SK-N-DZ (cell line): ENCODE data around the gene METTL26.

Experiments
- DNase-seq: peaks from one replicate; pipeline ENCODE4 v3.0.0-alpha.2; 2015; ENCODE audit warnings: low spot score

The METTL26 gene

DNA sequence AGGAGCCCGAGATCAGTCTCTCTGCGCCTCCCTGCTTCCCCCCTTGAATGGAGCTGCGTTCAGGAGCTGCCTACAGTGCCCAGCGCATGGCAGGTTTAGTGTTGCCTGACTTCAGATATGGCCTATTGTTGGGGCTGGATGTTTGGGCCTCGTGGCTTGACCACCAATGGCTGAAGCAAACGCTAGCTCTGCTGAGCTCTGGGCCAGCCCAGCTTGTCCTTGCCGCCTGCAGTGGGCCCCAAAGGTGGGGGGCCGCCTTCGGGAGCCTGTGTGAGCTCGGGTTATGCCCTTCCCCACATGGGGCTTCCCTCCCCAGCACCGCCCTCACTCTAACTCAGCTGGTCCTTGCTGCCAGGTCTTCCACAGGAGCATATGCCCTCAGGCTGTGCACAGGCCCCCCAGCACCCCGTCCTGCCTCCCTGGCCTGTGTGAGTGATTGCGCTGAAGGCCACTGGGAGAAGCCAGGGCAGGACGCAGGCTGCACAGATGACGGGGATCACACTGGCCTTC, 2.0 kb upstream of the METTL26 start:
- DNase-seq = peak; percentile 64

DNA sequence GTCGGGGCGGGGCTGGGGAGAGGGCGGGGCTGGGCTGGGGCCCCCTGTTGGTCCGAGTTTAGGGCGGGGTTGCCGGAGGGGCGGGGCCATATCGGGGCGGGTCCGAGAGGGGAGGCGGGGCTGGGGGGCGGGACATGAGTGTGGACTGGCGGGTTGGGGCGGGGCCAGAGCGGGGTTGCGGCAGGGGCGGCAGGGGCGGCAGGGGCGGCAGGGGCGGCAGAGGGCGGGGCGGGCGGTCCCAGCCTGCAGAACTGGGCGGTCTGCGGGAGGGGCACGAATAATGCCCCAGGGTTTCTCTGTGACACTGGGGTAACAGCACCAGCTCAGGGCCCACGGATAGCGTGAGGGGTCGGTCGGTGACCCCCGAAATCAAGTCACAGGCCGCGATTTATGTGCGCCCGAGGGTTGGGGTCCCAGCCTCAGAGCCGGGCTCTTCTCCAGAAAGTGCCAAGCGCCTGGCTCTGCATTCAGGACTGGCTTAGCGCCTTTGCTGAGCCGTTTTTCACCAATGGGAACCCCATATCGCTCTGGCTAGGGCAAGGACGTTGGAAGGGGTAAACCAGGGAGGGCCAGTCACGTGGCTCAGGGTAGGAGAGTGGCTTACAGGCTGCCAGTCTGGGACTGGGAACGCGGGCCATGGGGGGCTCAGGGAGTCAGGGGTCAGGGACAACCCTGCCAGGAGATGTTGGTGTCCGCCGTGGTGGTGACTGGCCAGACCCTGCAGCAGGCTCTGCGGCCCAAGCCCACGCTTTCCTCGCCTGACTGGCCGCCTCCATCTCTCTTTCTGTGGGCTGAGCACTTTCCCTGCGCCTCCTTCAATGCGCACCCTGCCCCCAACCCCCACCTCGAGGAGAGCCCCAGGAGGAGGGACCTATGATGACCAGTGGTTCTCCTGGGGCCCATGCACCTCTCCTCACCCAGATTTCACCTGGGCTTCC, 1.2 kb upstream of the METTL26 start:
- peak; percentile 78 for DNase-seq

DNA sequence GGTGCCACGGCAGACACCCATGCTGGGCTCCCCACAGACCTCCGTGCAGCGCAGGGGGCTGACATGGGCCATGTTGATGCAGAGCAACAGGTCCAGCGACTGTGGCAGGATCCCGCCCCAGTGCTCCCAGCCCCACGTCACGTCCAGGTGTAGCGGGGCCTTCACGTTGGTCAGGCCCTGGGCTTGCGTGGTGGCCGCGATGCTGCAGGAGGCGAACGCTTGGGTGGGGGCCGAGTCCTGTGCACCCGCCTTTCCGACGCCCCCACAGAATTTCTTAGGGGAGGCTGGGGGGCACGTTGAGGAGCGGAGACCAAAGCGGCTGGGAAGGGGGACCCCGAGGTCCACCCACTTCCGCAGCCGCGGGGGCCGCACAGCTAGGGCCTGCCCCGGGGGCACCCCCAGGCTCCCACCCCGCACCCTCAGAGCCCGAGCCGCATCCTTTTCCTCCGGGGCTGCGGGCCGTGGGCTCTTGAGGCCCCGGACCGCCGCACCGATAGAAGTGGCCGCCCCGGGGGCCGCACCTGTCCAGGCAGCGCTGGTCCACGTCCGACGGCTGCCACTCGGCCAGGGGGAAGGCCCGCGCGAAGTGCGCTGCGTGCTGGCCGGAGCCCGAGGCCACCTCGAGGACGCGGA, 416 bp downstream of the METTL26 start:
- DNase-seq = no peak

DNA sequence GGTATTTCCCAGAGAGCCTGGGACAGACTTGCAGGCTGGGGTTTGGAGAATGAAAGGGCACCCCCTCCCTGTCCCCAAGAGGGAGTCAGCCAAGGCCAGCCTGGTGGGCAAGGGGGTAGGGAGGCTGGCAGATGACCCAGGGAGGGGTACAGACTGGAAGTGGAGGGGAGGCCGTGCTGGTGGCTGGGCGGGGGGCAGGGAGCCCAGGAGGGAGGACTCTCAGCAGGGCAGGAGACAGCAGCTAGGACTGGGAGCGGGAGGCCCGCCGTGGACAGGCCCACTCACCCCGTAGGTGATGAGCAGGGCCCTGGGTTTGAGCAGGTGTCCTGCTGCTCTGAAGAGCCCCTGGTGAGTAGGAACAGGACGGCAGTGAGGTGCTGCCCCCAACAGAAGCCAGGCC, 1.1 kb downstream of the METTL26 start:
- DNase-seq = no peak

DNA sequence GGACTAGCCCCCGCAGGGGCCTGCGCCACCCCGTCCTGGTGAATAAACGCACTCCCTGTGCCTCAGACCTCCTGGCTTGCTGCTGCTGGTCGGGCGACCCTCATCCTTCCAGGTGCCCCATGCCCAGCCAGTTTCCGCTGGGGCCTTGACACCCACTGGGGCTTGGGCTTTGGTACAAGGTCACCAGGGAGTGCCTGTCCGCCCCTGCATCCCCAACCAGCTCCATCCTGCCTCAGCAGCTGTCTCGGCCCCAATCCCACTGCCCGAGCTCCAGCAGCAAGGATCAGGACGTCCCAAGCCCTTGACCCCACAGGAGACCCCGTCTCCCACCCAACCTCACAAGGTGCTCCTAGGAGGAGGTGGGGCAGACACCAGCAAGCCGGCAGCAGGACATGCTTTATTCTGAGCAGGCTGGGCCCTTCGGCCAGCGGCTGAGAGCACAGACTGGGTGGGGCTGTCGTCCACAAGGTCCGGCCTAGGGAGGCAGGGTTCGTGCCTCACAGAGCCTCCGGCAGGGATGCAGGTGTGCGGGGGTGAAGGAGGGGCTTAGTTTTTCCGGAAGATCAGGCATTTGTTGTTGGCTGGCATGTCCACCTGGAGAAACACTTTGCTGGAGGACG, 1.9 kb downstream of the METTL26 start:
- DNase-seq = no peak

DNA sequence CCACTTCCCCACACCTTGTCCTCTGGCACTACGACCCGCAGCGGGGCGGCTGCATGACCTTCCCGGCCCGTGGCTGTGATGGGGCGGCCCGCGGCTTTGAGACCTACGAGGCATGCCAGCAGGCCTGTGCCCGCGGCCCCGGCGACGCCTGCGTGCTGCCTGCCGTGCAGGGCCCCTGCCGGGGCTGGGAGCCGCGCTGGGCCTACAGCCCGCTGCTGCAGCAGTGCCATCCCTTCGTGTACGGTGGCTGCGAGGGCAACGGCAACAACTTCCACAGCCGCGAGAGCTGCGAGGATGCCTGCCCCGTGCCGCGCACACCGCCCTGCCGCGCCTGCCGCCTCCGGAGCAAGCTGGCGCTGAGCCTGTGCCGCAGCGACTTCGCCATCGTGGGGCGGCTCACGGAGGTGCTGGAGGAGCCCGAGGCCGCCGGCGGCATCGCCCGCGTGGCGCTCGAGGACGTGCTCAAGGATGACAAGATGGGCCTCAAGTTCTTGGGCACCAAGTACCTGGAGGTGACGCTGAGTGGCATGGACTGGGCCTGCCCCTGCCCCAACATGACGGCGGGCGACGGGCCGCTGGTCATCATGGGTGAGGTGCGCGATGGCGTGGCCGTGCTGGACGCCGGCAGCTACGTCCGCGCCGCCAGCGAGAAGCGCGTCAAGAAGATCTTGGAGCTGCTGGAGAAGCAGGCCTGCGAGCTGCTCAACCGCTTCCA, 2.6 kb downstream of the METTL26 start:
- DNase-seq = no peak

DNA sequence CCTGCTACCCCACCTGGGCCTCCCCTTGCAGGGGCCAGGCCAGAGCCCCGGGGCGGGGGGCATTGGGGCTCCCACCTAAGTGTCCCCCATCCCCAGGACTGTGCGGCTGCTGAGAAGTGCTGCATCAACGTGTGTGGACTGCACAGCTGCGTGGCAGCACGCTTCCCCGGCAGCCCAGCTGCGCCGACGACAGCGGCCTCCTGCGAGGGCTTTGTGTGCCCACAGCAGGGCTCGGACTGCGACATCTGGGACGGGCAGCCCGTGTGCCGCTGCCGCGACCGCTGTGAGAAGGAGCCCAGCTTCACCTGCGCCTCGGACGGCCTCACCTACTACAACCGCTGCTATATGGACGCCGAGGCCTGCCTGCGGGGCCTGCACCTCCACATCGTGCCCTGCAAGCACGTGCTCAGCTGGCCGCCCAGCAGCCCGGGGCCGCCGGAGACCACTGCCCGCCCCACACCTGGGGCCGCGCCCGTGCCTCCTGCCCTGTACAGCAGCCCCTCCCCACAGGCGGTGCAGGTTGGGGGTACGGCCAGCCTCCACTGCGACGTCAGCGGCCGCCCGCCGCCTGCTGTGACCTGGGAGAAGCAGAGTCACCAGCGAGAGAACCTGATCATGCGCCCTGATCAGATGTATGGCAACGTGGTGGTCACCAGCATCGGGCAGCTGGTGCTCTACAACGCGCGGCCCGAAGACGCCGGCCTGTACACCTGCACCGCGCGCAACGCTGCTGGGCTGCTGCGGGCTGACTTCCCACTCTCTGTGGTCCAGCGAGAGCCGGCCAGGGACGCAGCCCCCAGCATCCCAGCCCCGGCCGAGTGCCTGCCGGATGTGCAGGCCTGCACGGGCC, 3.4 kb downstream of the METTL26 start:
- DNase-seq = no peak

DNA sequence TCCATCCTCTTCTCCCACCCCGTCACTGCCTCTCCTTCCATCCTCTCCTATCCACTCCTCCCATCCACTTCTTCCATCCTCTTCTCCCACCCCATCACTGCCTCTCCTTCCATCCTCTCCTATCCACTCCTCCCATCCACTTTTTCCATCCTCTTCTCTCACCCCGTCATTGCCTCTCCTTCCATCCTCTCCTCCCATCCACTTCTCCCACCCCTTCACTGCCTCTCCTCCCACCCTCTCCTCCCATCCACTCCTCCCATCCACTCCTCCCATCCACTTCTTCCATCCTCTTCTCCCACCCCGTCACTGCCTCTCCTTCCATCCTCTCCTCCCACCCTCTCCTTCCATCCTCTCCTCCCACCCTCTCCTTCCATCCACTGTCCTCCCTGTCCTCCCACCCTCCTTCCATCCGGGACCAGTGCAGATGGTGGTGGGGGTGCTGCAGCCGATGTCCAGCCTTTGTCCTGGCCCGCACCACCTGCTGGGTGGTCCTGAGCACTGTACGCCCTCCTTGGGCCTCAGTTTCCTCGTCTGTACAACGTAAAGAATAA, 4.2 kb downstream of the METTL26 start:
- no peak for DNase-seq

DNA sequence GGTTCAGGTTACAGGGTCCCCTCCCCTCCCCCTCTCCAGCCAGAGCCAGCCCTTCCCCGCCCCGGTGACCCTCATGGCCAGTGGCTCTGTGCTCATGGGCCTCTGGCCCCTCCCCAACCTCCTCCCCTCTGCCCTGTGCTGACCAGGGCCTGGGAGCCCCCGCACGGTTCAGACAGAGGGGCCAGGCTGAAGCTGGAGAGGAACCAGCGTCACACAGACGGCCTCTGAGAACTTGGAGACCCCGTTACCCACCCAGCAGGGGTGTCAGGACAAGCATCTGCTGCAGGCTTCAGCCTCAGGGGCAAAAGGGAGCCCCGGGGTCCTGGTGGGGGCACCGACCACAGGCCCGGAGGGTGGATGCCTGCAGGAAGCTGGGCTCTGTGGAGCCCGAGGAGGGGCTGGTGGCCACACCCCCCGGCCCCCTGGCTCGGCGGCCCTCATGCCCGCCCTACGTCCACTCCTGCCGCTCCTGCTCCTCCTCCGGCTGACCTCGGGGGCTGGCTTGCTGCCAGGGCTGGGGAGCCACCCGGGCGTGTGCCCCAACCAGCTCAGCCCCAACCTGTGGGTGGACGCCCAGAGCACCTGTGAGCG, 5.2 kb downstream of the METTL26 start, which contains the start of gene WFIKKN1:
Gene WFIKKN1, plus strand, starts transcription at position 171 of the 591 bp plus-strand sequence. Its CDS starts 269 bp downstream, at position 440.
- DNase-seq = peak; percentile 54

DNA sequence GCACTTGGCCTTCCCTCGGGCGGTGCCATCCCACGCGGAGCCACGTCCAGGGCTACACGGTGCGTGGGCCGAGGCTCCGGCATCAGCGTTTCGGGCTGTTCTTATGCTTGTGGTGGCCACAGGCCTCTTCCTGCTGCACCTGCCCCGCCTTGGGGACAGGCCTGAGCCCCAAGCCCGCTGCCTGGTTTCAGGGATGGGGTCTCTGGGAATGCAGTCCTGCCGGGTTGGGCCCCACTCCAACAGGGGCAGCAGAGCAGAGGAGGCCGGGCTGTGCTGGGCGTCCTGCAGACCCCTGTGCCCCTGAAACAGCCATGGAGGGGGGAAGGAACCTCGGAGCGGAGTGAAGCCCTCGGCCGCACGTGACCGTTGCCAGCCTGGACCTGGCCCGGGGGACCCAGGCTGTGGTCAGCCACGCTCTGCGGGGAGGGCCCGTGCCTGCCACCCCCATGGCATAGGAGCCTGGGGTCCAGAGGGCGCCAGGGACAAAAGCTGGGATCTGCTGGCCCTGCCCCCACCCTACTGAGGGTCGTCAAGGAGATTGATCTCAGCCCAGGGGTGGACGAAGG, 5.8 kb downstream of the METTL26 start:
- peak; percentile 44 for DNase-seq

DNA sequence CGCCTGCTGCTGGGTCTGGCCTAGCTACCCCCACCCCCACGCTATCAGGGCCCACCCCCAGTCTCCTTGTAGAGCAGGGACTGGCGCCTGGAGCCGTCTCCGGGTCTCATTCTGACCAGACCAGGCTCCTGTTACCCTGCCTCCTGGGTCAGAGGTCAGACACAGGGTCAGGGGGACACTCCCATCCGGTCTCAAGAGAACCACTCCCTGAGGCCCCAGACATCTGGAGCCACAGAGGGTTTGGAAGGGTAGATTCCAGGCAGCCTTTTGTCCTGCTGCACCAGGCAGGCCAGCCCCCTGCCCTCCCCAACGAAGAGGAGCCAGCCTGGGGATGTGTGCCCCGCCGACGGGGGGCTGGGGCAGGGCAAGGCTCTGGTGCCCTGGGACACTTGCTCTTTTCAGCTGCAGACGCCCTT, 6.3 kb downstream of the METTL26 start:
- no peak for DNase-seq

DNA sequence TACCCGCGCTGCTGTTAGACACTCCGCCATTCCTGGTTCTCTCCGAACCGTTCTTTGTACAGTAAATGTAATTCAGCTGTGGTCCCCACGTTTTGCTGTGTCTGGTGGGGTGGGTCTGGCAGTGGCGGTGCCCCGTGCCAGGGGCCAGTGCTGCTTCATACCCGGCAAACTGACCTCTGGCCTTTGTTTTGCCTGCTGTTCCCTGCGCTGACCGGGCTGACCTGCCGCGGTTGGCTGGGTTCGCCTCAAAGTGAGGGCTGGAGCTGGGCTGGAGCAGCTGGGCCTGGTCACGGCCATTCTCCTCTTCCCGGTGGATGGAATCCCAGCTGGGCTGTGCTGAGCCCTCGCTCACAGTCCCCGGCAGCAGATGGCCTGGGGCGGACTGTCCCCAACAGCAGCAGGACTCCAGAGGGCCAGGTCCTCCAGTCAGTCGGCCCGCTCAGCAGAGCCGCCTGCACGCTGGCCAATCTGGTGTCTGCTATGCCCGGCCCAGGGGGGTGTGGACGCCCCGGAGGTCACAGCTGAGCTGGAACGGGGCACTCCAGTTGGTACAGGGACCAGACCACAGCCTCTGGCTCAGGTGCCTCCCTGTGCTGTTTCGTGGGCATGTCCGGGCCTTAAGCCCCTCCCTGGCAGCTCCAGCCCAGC, 6.8 kb downstream of the METTL26 start:
- peak; percentile 82 for DNase-seq

DNA sequence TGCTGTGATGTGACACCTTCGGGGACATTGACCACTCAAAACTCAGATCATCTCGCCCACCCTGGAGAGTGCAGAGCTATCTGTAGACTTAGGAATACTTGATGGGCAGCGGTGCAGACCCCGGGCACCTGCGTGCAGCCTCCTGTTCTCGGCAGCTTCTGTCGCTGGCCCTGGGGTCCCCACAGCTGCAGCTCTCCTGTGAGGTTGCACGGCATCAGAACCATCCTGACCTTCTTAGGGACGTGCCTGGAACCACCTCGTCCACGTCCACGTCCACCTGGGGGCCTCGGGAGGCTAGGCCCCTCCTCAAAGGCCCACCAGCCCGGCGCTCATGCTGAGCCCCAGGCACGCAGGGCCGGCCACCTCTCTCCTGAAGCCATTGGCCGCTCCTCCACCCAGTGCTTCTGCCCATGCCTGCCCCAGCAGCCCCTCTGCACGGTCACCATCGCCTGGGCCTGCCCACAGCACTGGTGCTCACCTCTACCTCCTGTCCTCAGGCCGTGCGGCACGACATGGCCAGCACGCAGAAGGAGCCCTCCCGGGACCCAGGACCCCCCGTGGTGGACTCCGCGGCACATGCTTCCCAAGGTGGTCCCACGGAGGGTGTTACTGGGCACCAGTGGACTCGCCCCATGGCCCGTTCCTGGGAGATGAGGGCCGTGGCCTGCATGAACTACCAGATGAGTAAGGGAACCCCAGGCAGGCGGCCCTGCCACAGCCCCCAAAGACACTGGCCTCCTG, 7.6 kb downstream of the METTL26 start:
- no peak for DNase-seq

DNA sequence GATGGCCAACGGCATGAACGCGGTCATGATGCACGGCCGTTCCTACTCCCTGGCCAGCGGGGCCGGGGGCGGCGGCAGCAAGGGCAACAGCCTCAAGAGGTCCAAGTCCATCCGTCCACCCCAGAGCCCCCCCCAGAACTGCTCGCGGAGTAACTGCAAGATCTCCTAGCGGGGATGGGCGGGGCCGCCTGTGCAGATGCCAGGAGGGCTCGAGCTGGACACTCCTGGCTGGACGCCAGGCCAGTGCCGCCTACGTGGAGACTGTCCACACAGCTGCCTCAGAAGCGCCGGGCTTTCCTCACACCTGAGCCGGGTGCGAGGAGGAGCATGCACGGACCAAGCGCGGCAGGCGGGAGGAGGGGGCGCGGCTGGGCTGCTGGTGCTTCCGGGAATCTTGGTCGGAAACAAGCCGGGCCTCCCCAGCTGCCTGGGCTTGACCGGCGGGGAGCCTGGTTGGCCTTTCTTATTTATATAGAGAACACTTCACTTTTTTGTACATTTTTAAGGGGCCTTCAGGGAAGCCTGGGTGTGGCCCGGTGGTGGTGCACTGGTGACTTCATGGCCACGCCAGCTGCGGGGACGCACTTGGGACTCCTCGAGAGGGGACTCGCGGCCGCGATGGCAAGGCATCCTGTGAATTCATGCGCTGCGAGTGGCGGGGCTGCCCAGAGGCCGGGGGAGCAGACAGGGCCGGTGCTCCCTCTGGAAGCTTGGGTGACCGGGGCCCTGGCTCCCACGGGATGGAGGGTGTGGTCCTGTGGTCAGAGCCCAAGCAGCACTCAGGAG, 8.5 kb downstream of the METTL26 start:
- DNase-seq = no peak

DNA sequence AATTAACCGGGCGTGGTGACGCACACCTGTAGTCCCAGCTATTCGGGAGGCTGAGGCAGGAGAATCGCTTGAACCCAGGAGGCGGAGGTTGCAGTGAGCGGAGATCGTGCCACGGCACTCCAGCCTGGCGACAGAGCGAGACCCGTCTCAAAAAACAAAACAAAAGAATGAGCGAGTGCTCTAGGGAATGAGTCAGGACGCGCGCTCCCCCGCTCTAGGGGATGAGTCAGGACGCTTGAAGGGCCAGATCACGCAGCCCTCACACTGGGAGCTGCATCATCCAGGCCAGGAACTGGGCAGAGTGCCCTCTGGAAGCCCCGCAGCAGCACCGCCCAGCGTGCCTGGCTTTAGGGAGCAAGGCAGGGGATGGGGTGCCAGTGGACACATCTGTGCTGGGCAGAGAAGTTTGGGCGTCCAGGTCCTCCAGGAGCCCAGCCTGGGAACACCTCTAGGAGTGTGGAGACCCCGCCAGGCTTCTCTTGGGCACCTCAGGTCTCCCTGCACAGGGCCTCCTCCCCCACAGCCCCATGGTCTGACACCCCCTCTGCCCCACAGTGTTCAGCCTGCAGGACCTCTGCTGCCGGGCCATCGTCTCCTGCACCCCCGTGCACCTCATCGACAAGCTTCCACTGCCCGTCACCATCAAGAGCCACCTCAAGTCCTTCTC, 9.2 kb downstream of the METTL26 start:
- no peak for DNase-seq

DNA sequence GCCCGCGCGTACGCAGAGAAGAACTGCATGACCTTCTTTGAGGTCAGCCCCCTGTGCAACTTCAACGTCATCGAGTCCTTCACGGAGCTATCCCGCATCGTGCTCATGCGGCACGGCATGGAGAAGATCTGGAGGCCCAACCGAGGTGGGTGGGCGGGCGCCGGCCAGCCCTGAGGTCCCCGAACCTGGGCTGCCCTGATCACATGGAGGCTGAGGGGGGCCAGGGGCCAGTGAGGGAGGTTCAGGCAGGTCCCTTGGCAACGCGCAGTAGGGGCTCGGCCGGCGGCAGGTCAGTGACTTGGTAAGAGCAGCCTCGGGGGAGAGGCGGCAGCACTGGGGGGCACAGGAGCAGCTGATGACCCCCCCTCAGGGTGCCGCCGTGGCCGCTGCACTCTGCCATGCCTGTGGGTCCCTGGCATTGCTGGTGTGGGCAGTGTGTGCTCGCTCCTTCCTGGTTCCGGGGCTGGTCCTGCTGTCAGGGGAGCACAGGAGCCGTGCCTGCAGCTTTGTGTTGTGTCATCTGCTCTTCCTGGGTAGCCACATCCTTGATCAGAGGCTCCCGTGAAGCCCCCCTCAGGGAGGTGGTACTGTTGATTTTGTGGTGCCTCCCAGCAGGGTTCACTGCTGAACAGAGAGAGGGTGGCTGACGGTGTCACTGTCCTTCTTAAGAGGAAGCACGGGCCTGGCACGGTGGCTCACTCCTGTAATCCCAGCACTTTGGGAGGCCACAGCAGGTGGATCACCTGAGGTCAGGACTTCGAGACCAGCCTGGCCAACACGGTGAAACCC, 9.9 kb downstream of the METTL26 start:
- no peak for DNase-seq
